ENCODE data around the gene FSD1L. TPM values are rescaled to one million over a fixed set of nuclear protein-coding genes. Genes with fewer than 3 reads are reported as not detected.
A peak's percentile ranks its signal among the peaks of the same experiment; 100 is the strongest.

FSD1L gene
- total RNA-seq, 1 donor from 2014 or later: 8.9 TPM

- Histone ChIP-seq H3K27me3 (ENCODE audit: control insufficient read depth in 3 of 3, insufficient read depth in 3 of 3, low read length in 3 of 3) (no peaks in the 10 kb centered on the region), H3K9ac (ENCODE audit: low read depth in 1 of 3, low read length in 3 of 3) (no peak overlapping the region), H3K9me3 (ENCODE audit: control insufficient read depth in 3 of 3, low read length in 3 of 3) (no peaks in the 10 kb centered on the region), H3K36me3 (ENCODE audit: control insufficient read depth in 3 of 3, insufficient read depth in 3 of 3, low read length in 3 of 3) (no peaks in the 10 kb centered on the region), H3K4me3 (ENCODE audit: low read length in 3 of 3) (no peak overlapping the region), H3K4me1 (ENCODE audit: control insufficient read depth in 3 of 3, insufficient read depth in 3 of 3, low read length in 3 of 3) (peaks cover 0 to 3% (median 2%) of the 10 kb centered on the region in 3 donors), H3K27ac (ENCODE audit: low read depth, low read length) (no peak overlapping the region)
Measured at GRCh38 chr9:105416840-105417239, 31.0 kb upstream of the FSD1L start.

- H3K4me3 ChIP-seq (ENCODE audit: low read length in 3 of 3): no peak overlapping the region
- no peak overlapping the region for H3K27ac ChIP-seq (ENCODE audit: low read depth, low read length)
- peaks cover 0 to 3% (median 2%) of the 10 kb centered on the region in 3 donors for H3K4me1 ChIP-seq (ENCODE audit: control insufficient read depth in 3 of 3, insufficient read depth in 3 of 3, low read length in 3 of 3)
- no peak overlapping the region for H3K9ac ChIP-seq (ENCODE audit: low read depth in 1 of 3, low read length in 3 of 3)
- H3K9me3 ChIP-seq (ENCODE audit: control insufficient read depth in 3 of 3, low read length in 3 of 3): no peaks in the 10 kb centered on the region
- no peaks in the 10 kb centered on the region for H3K27me3 ChIP-seq (ENCODE audit: control insufficient read depth in 3 of 3, insufficient read depth in 3 of 3, low read length in 3 of 3)
- H3K36me3 ChIP-seq (ENCODE audit: control insufficient read depth in 3 of 3, insufficient read depth in 3 of 3, low read length in 3 of 3): no peaks in the 10 kb centered on the region
Measured at GRCh38 chr9:105418588-105419500, 29.0 kb upstream of the FSD1L start.

GRCh38 chr9:105419816-105420597, 27.8 kb upstream of the FSD1L start:
- Histone ChIP-seq H3K4me1 (ENCODE audit: control insufficient read depth in 3 of 3, insufficient read depth in 3 of 3, low read length in 3 of 3) (peaks cover 0 to 3% (median 2%) of the 10 kb centered on the region in 3 donors), H3K9ac (ENCODE audit: low read depth in 1 of 3, low read length in 3 of 3) (no peak overlapping the region), H3K36me3 (ENCODE audit: control insufficient read depth in 3 of 3, insufficient read depth in 3 of 3, low read length in 3 of 3) (no peaks in the 10 kb centered on the region), H3K27me3 (ENCODE audit: control insufficient read depth in 3 of 3, insufficient read depth in 3 of 3, low read length in 3 of 3) (no peaks in the 10 kb centered on the region), H3K27ac (ENCODE audit: low read depth, low read length) (no peak overlapping the region), H3K4me3 (ENCODE audit: low read length in 3 of 3) (no peak overlapping the region), H3K9me3 (ENCODE audit: control insufficient read depth in 3 of 3, low read length in 3 of 3) (no peaks in the 10 kb centered on the region)

GRCh38 chr9:105421154-105421553, 26.7 kb upstream of the FSD1L start:
- H3K27ac ChIP-seq (ENCODE audit: low read depth, low read length): no peak overlapping the region
- peaks cover 0 to 3% (median 0%) of the 10 kb centered on the region in 3 donors for H3K4me1 ChIP-seq (ENCODE audit: control insufficient read depth in 3 of 3, insufficient read depth in 3 of 3, low read length in 3 of 3)
- H3K4me3 ChIP-seq (ENCODE audit: low read length in 3 of 3): no peak overlapping the region
- H3K9ac ChIP-seq (ENCODE audit: low read depth in 1 of 3, low read length in 3 of 3): no peak overlapping the region
- no peaks in the 10 kb centered on the region for H3K27me3 ChIP-seq (ENCODE audit: control insufficient read depth in 3 of 3, insufficient read depth in 3 of 3, low read length in 3 of 3)
- no peaks in the 10 kb centered on the region for H3K36me3 ChIP-seq (ENCODE audit: control insufficient read depth in 3 of 3, insufficient read depth in 3 of 3, low read length in 3 of 3)
- H3K9me3 ChIP-seq (ENCODE audit: control insufficient read depth in 3 of 3, low read length in 3 of 3): no peaks in the 10 kb centered on the region

GRCh38 chr9:105421864-105422263, 26.0 kb upstream of the FSD1L start:
- Histone ChIP-seq H3K9me3 (ENCODE audit: control insufficient read depth in 3 of 3, low read length in 3 of 3) (no peaks in the 10 kb centered on the region), H3K36me3 (ENCODE audit: control insufficient read depth in 3 of 3, insufficient read depth in 3 of 3, low read length in 3 of 3) (no peaks in the 10 kb centered on the region), H3K9ac (ENCODE audit: low read depth in 1 of 3, low read length in 3 of 3) (no peak overlapping the region), H3K27me3 (ENCODE audit: control insufficient read depth in 3 of 3, insufficient read depth in 3 of 3, low read length in 3 of 3) (no peaks in the 10 kb centered on the region), H3K4me3 (ENCODE audit: low read length in 3 of 3) (no peak overlapping the region), H3K27ac (ENCODE audit: low read depth, low read length) (no peak overlapping the region), H3K4me1 (ENCODE audit: control insufficient read depth in 3 of 3, insufficient read depth in 3 of 3, low read length in 3 of 3) (peaks cover 0 to 3% (median 0%) of the 10 kb centered on the region in 3 donors)

GRCh38 chr9:105425816-105426433, 21.9 kb upstream of the FSD1L start:
- Histone ChIP-seq H3K27me3 (ENCODE audit: control insufficient read depth in 3 of 3, insufficient read depth in 3 of 3, low read length in 3 of 3) (no peaks in the 10 kb centered on the region), H3K4me3 (ENCODE audit: low read length in 3 of 3) (no peak overlapping the region), H3K9me3 (ENCODE audit: control insufficient read depth in 3 of 3, low read length in 3 of 3) (no peaks in the 10 kb centered on the region), H3K36me3 (ENCODE audit: control insufficient read depth in 3 of 3, insufficient read depth in 3 of 3, low read length in 3 of 3) (no peaks in the 10 kb centered on the region), H3K9ac (ENCODE audit: low read depth in 1 of 3, low read length in 3 of 3) (no peak overlapping the region), H3K27ac (ENCODE audit: low read depth, low read length) (no peak overlapping the region), H3K4me1 (ENCODE audit: control insufficient read depth in 3 of 3, insufficient read depth in 3 of 3, low read length in 3 of 3) (peaks cover 0 to 3% (median 0%) of the 10 kb centered on the region in 3 donors)

GRCh38 chr9:105426657-105427056, 21.2 kb upstream of the FSD1L start:
- no peak overlapping the region for H3K9ac ChIP-seq (ENCODE audit: low read depth in 1 of 3, low read length in 3 of 3)

GRCh38 chr9:105431424-105432246, 16.2 kb upstream of the FSD1L start:
- H3K4me1 ChIP-seq (ENCODE audit: control insufficient read depth in 3 of 3, insufficient read depth in 3 of 3, low read length in 3 of 3): peaks cover 8 to 20% (median 17%) of the 10 kb centered on the region in 3 donors
- H3K9me3 ChIP-seq (ENCODE audit: control insufficient read depth in 3 of 3, low read length in 3 of 3): no peaks in the 10 kb centered on the region
- peak overlapping the region; percentile 29 for H3K27ac ChIP-seq (ENCODE audit: low read depth, low read length)
- H3K27me3 ChIP-seq (ENCODE audit: control insufficient read depth in 3 of 3, insufficient read depth in 3 of 3, low read length in 3 of 3): no peaks in the 10 kb centered on the region
- no peak overlapping the region for H3K9ac ChIP-seq (ENCODE audit: low read depth in 1 of 3, low read length in 3 of 3)
- no peak overlapping the region for H3K4me3 ChIP-seq (ENCODE audit: low read length in 3 of 3)
- no peaks in the 10 kb centered on the region for H3K36me3 ChIP-seq (ENCODE audit: control insufficient read depth in 3 of 3, insufficient read depth in 3 of 3, low read length in 3 of 3)

More at GRCh38 chr9:105426657-105427056, 21.2 kb upstream of the FSD1L start:
- no peaks in the 10 kb centered on the region for H3K9me3 ChIP-seq (ENCODE audit: control insufficient read depth in 3 of 3, low read length in 3 of 3)
- H3K27me3 ChIP-seq (ENCODE audit: control insufficient read depth in 3 of 3, insufficient read depth in 3 of 3, low read length in 3 of 3): no peaks in the 10 kb centered on the region
- H3K4me3 ChIP-seq (ENCODE audit: low read length in 3 of 3): no peak overlapping the region
- peaks cover 3 to 5% (median 5%) of the 10 kb centered on the region in 3 donors for H3K4me1 ChIP-seq (ENCODE audit: control insufficient read depth in 3 of 3, insufficient read depth in 3 of 3, low read length in 3 of 3)
- H3K27ac ChIP-seq (ENCODE audit: low read depth, low read length): no peak overlapping the region
- no peaks in the 10 kb centered on the region for H3K36me3 ChIP-seq (ENCODE audit: control insufficient read depth in 3 of 3, insufficient read depth in 3 of 3, low read length in 3 of 3)

- Histone ChIP-seq H3K4me3 (ENCODE audit: low read length in 3 of 3) (no peak overlapping the region), H3K27ac (ENCODE audit: low read depth, low read length) (peak overlapping the region; percentile 29), H3K4me1 (ENCODE audit: control insufficient read depth in 3 of 3, insufficient read depth in 3 of 3, low read length in 3 of 3) (peaks cover 11 to 20% (median 18%) of the 10 kb centered on the region in 3 donors), H3K27me3 (ENCODE audit: control insufficient read depth in 3 of 3, insufficient read depth in 3 of 3, low read length in 3 of 3) (no peaks in the 10 kb centered on the region), H3K9me3 (ENCODE audit: control insufficient read depth in 3 of 3, low read length in 3 of 3) (no peaks in the 10 kb centered on the region), H3K9ac (ENCODE audit: low read depth in 1 of 3, low read length in 3 of 3) (no peak overlapping the region), H3K36me3 (ENCODE audit: control insufficient read depth in 3 of 3, insufficient read depth in 3 of 3, low read length in 3 of 3) (no peaks in the 10 kb centered on the region)
Measured at GRCh38 chr9:105432247-105432842, 15.5 kb upstream of the FSD1L start.

Data from skeletal muscle tissue (tissue), 4 donors.